GM12878 (cell line): ENCODE results near the gene ZNF100. TPM values are rescaled to one million over a fixed set of nuclear protein-coding genes. Genes with fewer than 3 reads are reported as not detected.

ENCODE experiments used
- ATAC-seq: fragments of 200-7000 bp; cut with Tn5 transposase; 3 replicates; pipeline ENCODE4 v1.9.1; 2020; ENCODE audit warnings: mild to moderate bottlenecking, moderate library complexity
- BruUV-seq: library from RNA; stranded (reverse); fragments of 400-500 nt; replicated peaks from 2 replicates; lab custom pipeline; 2021; lab: Mats Ljungman, UMichigan
- CTCF ChIA-PET: fragments of 300-600 bp; sonication (Branson Sonifier 250); formaldehyde crosslinking; extraction: SDS; loops from one replicate; lab custom pipeline; 2021; ENCODE audit warnings: inconsistent platforms; lab: Yijun Ruan, JAX
- POLR2A ChIA-PET: fragments of 350-600 bp; formaldehyde crosslinking; extraction: SDS; loops from one replicate; lab custom pipeline; 2021; ENCODE audit warnings: inconsistent platforms; lab: Charles Lee
- RAD21 ChIA-PET: fragments of 300-600 bp; sonication (Branson Sonifier 250); formaldehyde crosslinking; loops from one replicate; lab custom pipeline; 2023; ENCODE audit warnings: antibody characterized with exemption; ENCODE audit not compliant: unreplicated experiment; lab: Charles Lee
- SMC1A ChIA-PET: fragments of 300-600 bp; sonication (Branson Sonifier 250); formaldehyde crosslinking; loops from one replicate; lab custom pipeline; 2023; ENCODE audit not compliant: unreplicated experiment, uncharacterized antibody; lab: Charles Lee
- DNase-seq: peaks from one replicate; pipeline ENCODE4 v3.0.0-alpha.2; 2011; ENCODE audit warnings: low read depth, low spot score
- FAIRE-seq: peaks from 3 replicates; lab custom pipeline; 2011; peaks lifted over from hg19 to GRCh38; lab: Jason Lieb, UNC
- H2AFZ ChIP-seq: 2 replicates; pipeline ENCODE4 v1.6.0; 2011; ENCODE audit warnings: low read depth, low read length, control low read depth; ENCODE audit not compliant: control insufficient read depth
- H3K27ac ChIP-seq: 2 replicates; pipeline ENCODE4 v1.5.1; 2011; ENCODE audit warnings: control low read depth; ENCODE audit not compliant: control insufficient read depth, insufficient read depth
- H3K27me3 ChIP-seq, 2 experiments: replicated peaks in 1 of 2; 2 replicates each; pipeline versions ENCODE4 v1.6.0 to v1.6.1; 2011; ENCODE audit warnings: low read length in 1 of 2; ENCODE audit not compliant: control insufficient read depth in 2 of 2, insufficient read depth in 2 of 2
- H3K36me3 ChIP-seq, 2 experiments: 2 replicates each; pipeline ENCODE4 v1.5.1; 2011; ENCODE audit warnings: low read length in 1 of 2; ENCODE audit not compliant: control insufficient read depth in 2 of 2, insufficient read depth in 2 of 2
- H3K4me1 ChIP-seq: 2 replicates; pipeline ENCODE4 v1.6.1; 2011; ENCODE audit warnings: mild to moderate bottlenecking, low read length, moderate library complexity, mixed read lengths; ENCODE audit not compliant: control insufficient read depth, insufficient read depth
- H3K4me2 ChIP-seq: 2 replicates; pipeline ENCODE4 v1.6.0; 2011; ENCODE audit warnings: control low read depth; ENCODE audit not compliant: control insufficient read depth, insufficient read depth
- H3K4me3 ChIP-seq: fragments of 200-600 bp; sonication (generic); 2 replicates; pipeline ENCODE4 v1.5.1; 2016
- H3K79me2 ChIP-seq: 2 replicates; pipeline ENCODE4 v1.6.0; 2011; ENCODE audit warnings: low read length; ENCODE audit not compliant: control insufficient read depth, insufficient read depth
- H3K9ac ChIP-seq: 2 replicates; pipeline ENCODE4 v1.8.0; 2011; ENCODE audit warnings: low read length, control low read depth, mixed read lengths; ENCODE audit not compliant: control insufficient read depth, insufficient read depth
- H3K9me3 ChIP-seq: replicated peaks from 3 replicates; pipeline ENCODE4 v1.5.1; 2011; ENCODE audit warnings: mild to moderate bottlenecking, low read length; ENCODE audit not compliant: control insufficient read depth, insufficient read depth
- H4K20me1 ChIP-seq: 2 replicates; pipeline ENCODE4 v1.6.0; 2011; ENCODE audit not compliant: control insufficient read depth, insufficient read depth
- ATF2 ChIP-seq: IDR thresholded peaks from 2 replicates; pipeline ENCODE4 v1.6.1; 2012; ENCODE audit warnings: low read length, inconsistent platforms
- CREB1 ChIP-seq: IDR thresholded peaks from 2 replicates; pipeline ENCODE4 v1.6.1; 2012; ENCODE audit warnings: low read depth, mild to moderate bottlenecking, inconsistent platforms
- EED ChIP-seq: sonication (generic); IDR thresholded peaks from 2 replicates; pipeline ENCODE4 v1.6.1; 2016; ENCODE audit warnings: antibody characterized with exemption, low read depth
- KDM1A ChIP-seq: fragments of 200-600 bp; sonication (generic); IDR thresholded peaks from 2 replicates; pipeline ENCODE4 v1.6.1; 2016; ENCODE audit warnings: borderline replicate concordance
- PKNOX1 ChIP-seq: fragments of 450-650 bp; IDR thresholded peaks from 2 replicates; pipeline ENCODE4 v1.6.1; 2016; ENCODE audit warnings: mild to moderate bottlenecking
- SREBF1 ChIP-seq: IDR thresholded peaks from 2 replicates; pipeline ENCODE4 v1.6.1; 2012; ENCODE audit warnings: mild to moderate bottlenecking, low read length
- SREBF2 ChIP-seq: IDR thresholded peaks from 2 replicates; pipeline ENCODE4 v1.6.1; 2012; ENCODE audit warnings: mild to moderate bottlenecking, low read length
- SUZ12 ChIP-seq: fragments of 200-600 bp; sonication (generic); IDR thresholded peaks from one replicate; pipeline ENCODE4 v1.6.1; 2018; ENCODE audit warnings: antibody characterized with exemption, mild to moderate bottlenecking; ENCODE audit not compliant: unreplicated experiment
- WGBS: methylation state at CpG from one replicate; pipeline ENCODE4 v1.1.6; 2016; ENCODE audit warnings: low lambda C conversion rate; ENCODE audit not compliant: insufficient replicate concordance, insufficient coverage; ENCODE audit errors: missing lambda C conversion rate; 5-methylcytosine and 5-hydroxymethylcytosine counted together
- in situ Hi-C: fragments of 300-500 bp; cut with MboI; formaldehyde crosslinking; loops from 9 replicates; pipeline ENCODE4 v1.14.3; 2018; ENCODE audit warnings: mixed read lengths
- intact Hi-C: fragments of 100-400 bp; cut with micrococcal nuclease; formaldehyde crosslinking; loops from one replicate; pipeline ENCODE4 v1.14.2; 2022; ENCODE audit not compliant: unreplicated experiment
- polyA plus RNA-seq, 11 experiments: library from polyadenylated mRNA; depleted of rRNA in 4 of 11; unstranded in 6 of 11; stranded (reverse) in 5 of 11; fragments of >200 nt; fragmentation: Nextera tagmentation in 4 of 11; fragmentation: Illumina TruSeq in 1 of 11; extraction: Ambion mirVana in 4 of 11; extraction: Trizol in 1 of 11; gene quantifications; 1 replicate in 1 of 11; 2 replicates in 10 of 11; pipeline versions ENCODE4 v1.2.1 to v1.2.3, GENCODE V29; 2011 to 2016; ENCODE audit warnings: inconsistent platforms in 2 of 11, missing spikeins in 2 of 11, low read depth in 1 of 11
- total RNA-seq, 4 experiments: library from RNA; depleted of rRNA in 3 of 4; stranded (reverse); fragments of >200 nt in 3 of 4; fragmentation: Illumina TruSeq in 1 of 4; extraction: Trizol in 1 of 4; gene quantifications; 2 replicates each; pipeline versions ENCODE4 v1.2.1 to v1.2.3, GENCODE V29; 2013 to 2021
- TF ChIP-seq, protein P1 (sequence below): fragments of 150-350 bp; IDR thresholded peaks from 2 replicates; pipeline ENCODE4 v1.6.1; 2016; ENCODE audit warnings: low read depth, low read length
- TF ChIP-seq, protein P2 (sequence below): IDR thresholded peaks from 2 replicates; pipeline ENCODE4 v1.6.1; 2012; ENCODE audit warnings: low read depth, low read length, improper control_type of control experiment

The ZNF100 gene
- total and polyA plus RNA-seq, 10 of the 15 experiments (the other 5 are each of a cell fraction or from before 2014, with no cell fraction given), result 3.0 to 18.2 (median 9.4) TPM

GRCh38 chr19:21750586-21751128 lies 16.7 kb downstream of the ZNF100 start:
- peaks cover 4% of the 10 kb centered on the region in 2 experiments; a peak in 2 of 4 replicates for H3K36me3 ChIP-seq
- no peak overlapping the region for H3K4me2 ChIP-seq
- no peaks in the 10 kb centered on the region for H3K27me3 ChIP-seq
- no peaks in the 10 kb centered on the region for H4K20me1 ChIP-seq
- ChIA-PET POLR2A (no interaction called here), SMC1A (no interaction called here), RAD21 (no interaction called here)
- no peaks in the 10 kb centered on the region for H3K4me1 ChIP-seq
- H3K79me2 ChIP-seq, result no peaks in the 10 kb centered on the region
- H2AFZ ChIP-seq, result no peak overlapping the region
- FAIRE-seq, result no peak
- TF ChIP-seq PKNOX1 (no peak), SUZ12 (no peak), ATF2 (no peak), CREB1 (no peak), SREBF2 (no peak), EED (no peak), KDM1A (no peak), SREBF1 (no peak)
- TF ChIP-seq, protein P1, sequence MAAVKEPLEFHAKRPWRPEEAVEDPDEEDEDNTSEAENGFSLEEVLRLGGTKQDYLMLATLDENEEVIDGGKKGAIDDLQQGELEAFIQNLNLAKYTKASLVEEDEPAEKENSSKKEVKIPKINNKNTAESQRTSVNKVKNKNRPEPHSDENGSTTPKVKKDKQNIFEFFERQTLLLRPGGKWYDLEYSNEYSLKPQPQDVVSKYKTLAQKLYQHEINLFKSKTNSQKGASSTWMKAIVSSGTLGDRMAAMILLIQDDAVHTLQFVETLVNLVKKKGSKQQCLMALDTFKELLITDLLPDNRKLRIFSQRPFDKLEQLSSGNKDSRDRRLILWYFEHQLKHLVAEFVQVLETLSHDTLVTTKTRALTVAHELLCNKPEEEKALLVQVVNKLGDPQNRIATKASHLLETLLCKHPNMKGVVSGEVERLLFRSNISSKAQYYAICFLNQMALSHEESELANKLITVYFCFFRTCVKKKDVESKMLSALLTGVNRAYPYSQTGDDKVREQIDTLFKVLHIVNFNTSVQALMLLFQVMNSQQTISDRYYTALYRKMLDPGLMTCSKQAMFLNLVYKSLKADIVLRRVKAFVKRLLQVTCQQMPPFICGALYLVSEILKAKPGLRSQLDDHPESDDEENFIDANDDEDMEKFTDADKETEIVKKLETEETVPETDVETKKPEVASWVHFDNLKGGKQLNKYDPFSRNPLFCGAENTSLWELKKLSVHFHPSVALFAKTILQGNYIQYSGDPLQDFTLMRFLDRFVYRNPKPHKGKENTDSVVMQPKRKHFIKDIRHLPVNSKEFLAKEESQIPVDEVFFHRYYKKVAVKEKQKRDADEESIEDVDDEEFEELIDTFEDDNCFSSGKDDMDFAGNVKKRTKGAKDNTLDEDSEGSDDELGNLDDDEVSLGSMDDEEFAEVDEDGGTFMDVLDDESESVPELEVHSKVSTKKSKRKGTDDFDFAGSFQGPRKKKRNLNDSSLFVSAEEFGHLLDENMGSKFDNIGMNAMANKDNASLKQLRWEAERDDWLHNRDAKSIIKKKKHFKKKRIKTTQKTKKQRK, result no peak
- TF ChIP-seq, protein P2, sequence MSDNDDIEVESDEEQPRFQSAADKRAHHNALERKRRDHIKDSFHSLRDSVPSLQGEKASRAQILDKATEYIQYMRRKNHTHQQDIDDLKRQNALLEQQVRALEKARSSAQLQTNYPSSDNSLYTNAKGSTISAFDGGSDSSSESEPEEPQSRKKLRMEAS, result no peak
- TF ChIP-seq, all 136 proteins: peak for 0
- CTCF ChIA-PET, result interaction anchor here (1.8 kb wide), 1 partner anchor 17 kb away, joined by 3 read pairs; the partner anchor contains the start of gene ZNF100
- no TSS peak for BruUV-seq
- Histone ChIP-seq H3K9me3 (peaks cover 5% of the 10 kb centered on the region; the same call in 2 of the 3 replicates), H3K4me3 (no peak overlapping the region), H3K27ac (no peak overlapping the region), H3K9ac (no peak overlapping the region)
- no peak for ATAC-seq
- DNase-seq, result no peak
- intact Hi-C loops, result no loop called here
- 98% methylated on average over 26 of the region's 40 CpGs for WGBS
- in situ Hi-C loops, result no loop called here
